Right hindlimb (tissue), 1 donor: ENCODE data around the gene ADAMTS4.

Experiments used
- DNase-seq: peaks from one replicate; pipeline ENCODE4 v3.0.0-alpha.2; 2018

ADAMTS4 gene

GRCh38 chr1:161195171-161195570 lies 3.7 kb downstream of the ADAMTS4 start:
- DNase-seq: no peak

GRCh38 chr1:161193561-161194235 lies 5.2 kb downstream of the ADAMTS4 start:
- DNase-seq: no peak

- peak; percentile 69 for DNase-seq
These were observed 6.1 kb downstream of the ADAMTS4 start for GRCh38 chr1:161192476-161193465.

- no peak for DNase-seq
These were observed 6.9 kb downstream of the ADAMTS4 start for GRCh38 chr1:161191971-161192370.

- DNase-seq: no peak
These were observed 7.8 kb downstream of the ADAMTS4 start for GRCh38 chr1:161190962-161191521.

- no peak for DNase-seq
These were observed 9.8 kb downstream of the ADAMTS4 start for GRCh38 chr1:161189036-161189435.

GRCh38 chr1:161188381-161188780 lies 10.5 kb downstream of the ADAMTS4 start:
- no peak for DNase-seq

- no peak for DNase-seq
These were observed 11.5 kb downstream of the ADAMTS4 start for GRCh38 chr1:161187311-161187710.

GRCh38 chr1:161185732-161186311 lies 13.0 kb downstream of the ADAMTS4 start:
- peak; percentile 24 for DNase-seq

- peak; percentile 73 for DNase-seq
These were observed 13.6 kb downstream of the ADAMTS4 start for GRCh38 chr1:161185282-161185682.

- DNase-seq: no peak
These were observed 16.6 kb downstream of the ADAMTS4 start for GRCh38 chr1:161182214-161182613.

- DNase-seq: no peak
These were observed 18.2 kb downstream of the ADAMTS4 start for GRCh38 chr1:161180639-161181038.

GRCh38 chr1:161179698-161180097 lies 19.2 kb downstream of the ADAMTS4 start:
- DNase-seq: no peak

- no peak for DNase-seq
These were observed 21.0 kb downstream of the ADAMTS4 start for GRCh38 chr1:161177936-161178244.

GRCh38 chr1:161177112-161177935 lies 21.5 kb downstream of the ADAMTS4 start, which contains the start of gene B4GALT3:
Gene B4GALT3 (minus strand): TSS chr1:161177507. CDS start chr1:161176060, 1,447 bp downstream.
- DNase-seq: peak; percentile 95

- DNase-seq: no peak
These were observed 22.3 kb downstream of the ADAMTS4 start for GRCh38 chr1:161176468-161177111.

- DNase-seq: no peak
These were observed 22.9 kb downstream of the ADAMTS4 start for GRCh38 chr1:161175771-161176453.

- DNase-seq: no peak
These were observed 23.9 kb downstream of the ADAMTS4 start for GRCh38 chr1:161174911-161175310.

- DNase-seq: no peak
These were observed 25.1 kb downstream of the ADAMTS4 start for GRCh38 chr1:161173711-161174110.

GRCh38 chr1:161172776-161173376 lies 26.0 kb downstream of the ADAMTS4 start:
- peak; percentile 51 for DNase-seq

- DNase-seq: no peak
These were observed 26.5 kb downstream of the ADAMTS4 start for GRCh38 chr1:161172349-161172748.
